Tibial artery (tissue), 4 donors: ENCODE data around the gene ROR2.

Experiments used
- DNase-seq, 2 donors: peaks; one replicate each; pipeline ENCODE4 v3.0.0-alpha.2; 2019
- H3K27ac ChIP-seq, 2 donors: fragments of 200-600 bp; sonication (generic) in 1 of 2; 1 replicate in 1 of 2; 2 replicates in 1 of 2; pipeline ENCODE4 v1.5.1; 2018 to 2019; ENCODE audit warnings: mild to moderate bottlenecking in 1 of 2
- H3K27me3 ChIP-seq, 2 donors: fragments of 200-600 bp; sonication (generic) in 1 of 2; one replicate each; pipeline versions ENCODE4 v1.5.1 to v1.6.0; 2016 to 2019
- H3K36me3 ChIP-seq, 3 donors: fragments of 200-600 bp; sonication (generic) in 2 of 3; one replicate each; pipeline ENCODE4 v1.5.1; 2016 to 2019; ENCODE audit warnings: mild to moderate bottlenecking in 2 of 3
- H3K4me1 ChIP-seq, 4 donors: fragments of 200-600 bp; sonication (generic) in 2 of 4; 1 replicate in 3 of 4; 2 replicates in 1 of 4; pipeline ENCODE4 v1.5.1; 2016 to 2019
- H3K4me3 ChIP-seq, 2 donors: fragments of 200-600 bp; sonication (generic) in 1 of 2; 1 replicate in 1 of 2; 2 replicates in 1 of 2; pipeline ENCODE4 v1.5.1; 2018 to 2019; ENCODE audit warnings: mild to moderate bottlenecking in 2 of 2
- H3K9me3 ChIP-seq, 3 donors: fragments of 200-600 bp; sonication (generic) in 1 of 3; one replicate each; pipeline ENCODE4 v1.5.1; 2016 to 2019
- CTCF ChIP-seq, 2 experiments: fragments of 200-600 bp in 1 of 2; fragments of 450-650 bp in 1 of 2; IDR thresholded peaks; one replicate each; pipeline ENCODE4 v1.5.1; 2017 to 2019; ENCODE audit warnings: antibody characterized with exemption in 2 of 2, mild to moderate bottlenecking in 1 of 2, moderate library complexity in 1 of 2
- intact Hi-C: fragments of 100-400 bp; cut with DNase I; formaldehyde crosslinking; loops from one replicate; pipeline ENCODE4 v1.15.0; 2023; ENCODE audit warnings: low total_unique reads

Gene ROR2

GRCh38 chr9:91816356-91816755, 133.7 kb downstream of the ROR2 start:
- Histone ChIP-seq H3K27ac (no peak overlapping the region), H3K27me3 (peaks cover 0 to 4% of the 10 kb centered on the region in 2 donors), H3K4me3 (no peak overlapping the region), H3K36me3 (no peaks in the 10 kb centered on the region), H3K9me3 (no peaks in the 10 kb centered on the region), H3K4me1 (peaks cover 0 to 12% (median 11%) of the 10 kb centered on the region in 4 donors)
- TF ChIP-seq CTCF (IDR thresholded peaks at IDR 0.05) = no peak
- intact Hi-C loops = no loop called here
- peak in 1 of 2 donors; percentile 37 for DNase-seq

GRCh38 chr9:91815896-91816295, 134.1 kb downstream of the ROR2 start:
- intact Hi-C loops = no loop called here
- peak in 1 of 2 donors; percentile 55 for DNase-seq
- H3K9me3 ChIP-seq = no peaks in the 10 kb centered on the region
- no peak overlapping the region for H3K27ac ChIP-seq
- H3K4me1 ChIP-seq = peaks cover 0 to 12% (median 11%) of the 10 kb centered on the region in 4 donors
- H3K27me3 ChIP-seq = peaks cover 0 to 4% of the 10 kb centered on the region in 2 donors
- TF ChIP-seq CTCF (IDR thresholded peaks at IDR 0.05) = no peak
- no peak overlapping the region for H3K4me3 ChIP-seq
- no peaks in the 10 kb centered on the region for H3K36me3 ChIP-seq

- no peak overlapping the region for H3K4me3 ChIP-seq
- peaks cover 0 to 12% (median 11%) of the 10 kb centered on the region in 4 donors for H3K4me1 ChIP-seq
- no peak overlapping the region for H3K27ac ChIP-seq
Observed at GRCh38 chr9:91814753-91815152, 135.3 kb downstream of the ROR2 start.

GRCh38 chr9:91814201-91814600, 135.8 kb downstream of the ROR2 start:
- no peak for TF ChIP-seq CTCF (IDR thresholded peaks at IDR 0.05)
- H3K27ac ChIP-seq = no peak overlapping the region
- H3K27me3 ChIP-seq = peaks cover 0 to 4% of the 10 kb centered on the region in 2 donors
- peaks cover 0 to 12% (median 11%) of the 10 kb centered on the region in 4 donors for H3K4me1 ChIP-seq
- H3K9me3 ChIP-seq = no peaks in the 10 kb centered on the region
- intact Hi-C loops = no loop called here
- peak in 1 of 2 donors; percentile 42 for DNase-seq
- H3K4me3 ChIP-seq = no peak overlapping the region
- H3K36me3 ChIP-seq = no peaks in the 10 kb centered on the region

More at GRCh38 chr9:91814753-91815152, 135.3 kb downstream of the ROR2 start:
- Histone ChIP-seq H3K36me3 (no peaks in the 10 kb centered on the region), H3K9me3 (no peaks in the 10 kb centered on the region), H3K27me3 (peaks cover 0 to 4% of the 10 kb centered on the region in 2 donors)
- no peak for TF ChIP-seq CTCF (IDR thresholded peaks at IDR 0.05)
- intact Hi-C loops = no loop called here
- DNase-seq = peak in 1 of 2 donors; percentile 53

- Histone ChIP-seq H3K27ac (no peak overlapping the region), H3K36me3 (no peaks in the 10 kb centered on the region), H3K4me3 (no peak overlapping the region), H3K9me3 (no peaks in the 10 kb centered on the region), H3K27me3 (no peaks in the 10 kb centered on the region), H3K4me1 (peaks cover 0 to 12% (median 11%) of the 10 kb centered on the region in 4 donors)
- no peak for TF ChIP-seq CTCF (IDR thresholded peaks at IDR 0.05)
- peak in 1 of 2 donors; percentile 34 for DNase-seq
- intact Hi-C loops = no loop called here
Observed at GRCh38 chr9:91813176-91813795, 136.7 kb downstream of the ROR2 start.
